ENCODE results near the gene LRMDA. TPM values are rescaled to one million over a fixed set of nuclear protein-coding genes. Genes with fewer than 3 reads are reported as not detected.

The LRMDA gene
- total and polyA plus RNA-seq, 2 of the 8 experiments (the other 6 are each of a cell fraction or from before 2014, with no cell fraction given): 0.86 to 2.8 TPM

DNA sequence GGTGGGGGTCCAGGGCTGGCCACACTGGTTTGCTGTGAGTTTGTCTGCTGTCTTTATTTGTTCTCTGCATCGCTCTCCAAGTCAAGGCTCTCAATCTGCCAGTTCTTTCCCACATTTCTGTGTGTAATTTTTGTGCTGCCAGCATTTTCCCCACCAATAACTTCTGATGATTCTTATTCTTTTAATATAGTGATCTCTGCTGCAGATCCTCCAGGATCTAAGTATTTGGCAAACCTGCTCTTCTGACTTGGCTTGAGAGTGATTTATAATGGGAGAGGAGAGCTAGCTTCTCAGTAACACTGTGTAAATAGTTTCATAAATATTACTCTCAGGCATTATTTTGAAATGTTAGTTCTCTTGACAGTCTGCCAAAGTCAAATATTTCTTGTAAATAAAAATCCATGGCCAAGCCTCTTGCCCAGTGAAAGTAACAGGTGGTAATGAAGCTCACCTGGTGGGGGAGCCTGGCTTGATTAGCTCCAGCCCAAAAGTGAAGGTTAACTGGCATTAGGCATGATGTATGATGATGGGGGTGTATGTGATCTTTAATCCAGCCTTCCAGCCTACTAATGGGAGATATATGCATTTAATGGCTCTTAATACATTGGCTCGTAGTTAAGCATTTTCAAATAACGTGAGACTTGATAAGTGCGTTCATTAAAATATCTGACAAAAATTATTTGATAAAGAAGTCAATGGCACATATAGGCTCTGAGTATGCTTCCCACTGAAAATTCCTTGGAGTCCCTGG lies 1150.3 kb downstream of the LRMDA start:
- ChIA-PET CTCF (ENCODE audit: partially characterized antibody) (no interaction called here), POLR2A (ENCODE audit: partially characterized antibody) (no interaction called here)
- H2AFZ ChIP-seq (ENCODE audit: low read length): no peak overlapping the region
- H2BK15ac ChIP-seq (ENCODE audit: low read length): no peak overlapping the region
- peaks cover 0 to 2% (median 0%) of the 10 kb centered on the region in 4 experiments; a peak in 1 of 7 replicates for H3K4me1 ChIP-seq (replicated peaks in 1 of 4; ENCODE audit: control insufficient read depth in 3 of 4, insufficient read depth in 4 of 4, low read length in 3 of 4)
- no peak overlapping the region for H2AK5ac ChIP-seq (ENCODE audit: low read depth, low read length)
- H4K5ac ChIP-seq (ENCODE audit: insufficient read length, low read depth, low read length): no peak overlapping the region
- H3K18ac ChIP-seq (ENCODE audit: extremely low read depth, low read length): no peak overlapping the region
- no peak for FAIRE-seq
- H2BK20ac ChIP-seq (ENCODE audit: low read length): no peak overlapping the region
- H4K8ac ChIP-seq (ENCODE audit: extremely low read depth, insufficient read depth, low read length): no peak overlapping the region
- H4K20me1 ChIP-seq (replicated peaks in 1 of 2; ENCODE audit: control insufficient read depth in 1 of 2, insufficient read depth in 2 of 2, low read length in 2 of 2): no peaks in the 10 kb centered on the region
- no peaks in the 10 kb centered on the region for H3K79me2 ChIP-seq (ENCODE audit: control insufficient read depth in 1 of 2, insufficient read depth in 2 of 2, low read length in 2 of 2)
- H3K9me3 ChIP-seq (ENCODE audit: insufficient read depth in 2 of 2, low read depth in 1 of 2, low read length in 1 of 2): no peaks in the 10 kb centered on the region
- H3K36me3 ChIP-seq (ENCODE audit: control insufficient read depth in 2 of 4, insufficient read depth in 4 of 4, low read length in 3 of 4): no peaks in the 10 kb centered on the region
- no peak overlapping the region for H2BK120ac ChIP-seq (replicated peaks; ENCODE audit: low read depth, low read length)
- H3K9ac ChIP-seq (replicated peaks in 1 of 4; ENCODE audit: extremely low read depth in 1 of 4, low read depth in 3 of 4, low read length in 3 of 4): no peak overlapping the region
- no peak overlapping the region for H4K91ac ChIP-seq (replicated peaks; ENCODE audit: insufficient read length, low read length)
- H3K27me3 ChIP-seq (replicated peaks in 1 of 4; ENCODE audit: control insufficient read depth in 3 of 4, extremely low read depth in 1 of 4, insufficient read depth in 3 of 4, low read length in 3 of 4): no peaks in the 10 kb centered on the region
- no peak overlapping the region for H3K4ac ChIP-seq (replicated peaks; ENCODE audit: insufficient read length, low read depth, low read length)
- TF ChIP-seq RAD21 (IDR thresholded peaks at IDR 0.05 in 1 of 2, conservative IDR thresholded peaks at IDR 0.05 in 1 of 2; ENCODE audit: low read depth in 2 of 2, low read length in 2 of 2) (no peak), NANOG (IDR thresholded peaks at IDR 0.05; ENCODE audit: insufficient read depth, low read depth, low read length, poor library complexity, severe bottlenecking) (no peak), GABPA (IDR thresholded peaks at IDR 0.05; ENCODE audit: borderline replicate concordance, insufficient read depth, low read length) (no peak)
- no peak overlapping the region for H3K23ac ChIP-seq (ENCODE audit: insufficient read length)
- DNase-seq (ENCODE audit: low read depth in 1 of 2, low spot score in 2 of 2): no peak
- no peak overlapping the region for H3K27ac ChIP-seq (ENCODE audit: low read depth, low read length)
- no peak overlapping the region for H3K56ac ChIP-seq (replicated peaks; ENCODE audit: insufficient read length, low read depth, low read length)
- H2BK5ac ChIP-seq (ENCODE audit: low read depth, low read length): no peak overlapping the region
- no peak overlapping the region for H3K4me3 ChIP-seq (ENCODE audit: extremely low read depth in 1 of 4, insufficient read depth in 2 of 4, low read depth in 3 of 4, low read length in 4 of 4)
- no peaks in the 10 kb centered on the region for H3K23me2 ChIP-seq (ENCODE audit: low read depth, low read length)
- H3K14ac ChIP-seq (ENCODE audit: insufficient read length): no peak overlapping the region
- 94% methylated on average over 4 of the region's 4 CpGs; no CpG with 5 or more reads in 1 of the 2 experiments for WGBS, 2 experiments (ENCODE audit: extremely low coverage in 1 of 2, insufficient coverage in 1 of 2, insufficient read length in 1 of 2, insufficient replicate concordance in 2 of 2, low coverage in 1 of 2, low lambda C conversion rate in 2 of 2, missing lambda C conversion rate in 1 of 2)
- H3K79me1 ChIP-seq (ENCODE audit: low read depth, low read length): no peaks in the 10 kb centered on the region
- no peak overlapping the region for H3K4me2 ChIP-seq (ENCODE audit: insufficient read depth in 1 of 2, low read depth in 2 of 2, low read length in 2 of 2)
- H2BK12ac ChIP-seq (ENCODE audit: low read depth, low read length): no peak overlapping the region
